K562 (cell line): Measurements from ENCODE around the gene C2orf66. TPM values are rescaled to one million over a fixed set of nuclear protein-coding genes. Genes with fewer than 3 reads are reported as not detected.

Source experiments
- ATAC-seq: fragments of 200-7000 bp; cut with Tn5 transposase; 3 replicates; pipeline ENCODE4 v1.9.1; 2020; ENCODE audit warnings: moderate library complexity
- BruUV-seq: library from RNA; stranded (reverse); fragments of 400-500 nt; replicated peaks from 2 replicates; lab custom pipeline; 2021; lab: Mats Ljungman, UMichigan
- CTCF ChIA-PET: fragments of 300-600 bp; formaldehyde crosslinking; extraction: SDS; loops from one replicate; lab custom pipeline; 2021; ENCODE audit warnings: low intra/inter-chr PET ratio; lab: Yijun Ruan, JAX
- POLR2A ChIA-PET: fragments of 300-600, 350-650 bp; sonication (Branson Sonifier 250); formaldehyde crosslinking; extraction: SDS; loops from one replicate; lab custom pipeline; 2021; ENCODE audit warnings: antibody characterized with exemption, inconsistent platforms; lab: Yijun Ruan, JAX
- DNase-seq, 4 experiments: peaks; one replicate each; pipeline versions ENCODE4 v3.0.0 to v3.0.0-alpha.2; 2011 to 2018; ENCODE audit warnings: low spot score in 3 of 4, mixed read lengths in 3 of 4; ENCODE audit errors: extremely low read depth in 1 of 4
- FAIRE-seq: peaks from 2 replicates; lab custom pipeline; 2011; peaks lifted over from hg19 to GRCh38; lab: Jason Lieb, UNC
- H2AFZ ChIP-seq: 2 replicates; pipeline ENCODE4 v1.6.0; 2011; ENCODE audit warnings: low read depth, low read length, control low read depth, inconsistent platforms
- H3K27ac ChIP-seq: fragments of 200-600 bp; 3 replicates; pipeline ENCODE4 v1.8.0; 2011; ENCODE audit warnings: low read depth, mild to moderate bottlenecking, control low read depth, inconsistent platforms, low read length, moderate library complexity, mixed read lengths; ENCODE audit errors: extremely low read depth
- H3K27me3 ChIP-seq, 2 experiments: fragments of 300-600 bp in 1 of 2; 2 replicates in 1 of 2; 3 replicates in 1 of 2; pipeline versions ENCODE4 v1.6.0 to v1.8.0; 2011; ENCODE audit warnings: inconsistent platforms in 2 of 2, low read length in 2 of 2, mild to moderate bottlenecking in 1 of 2, mixed read lengths in 1 of 2, moderate library complexity in 1 of 2; ENCODE audit not compliant: control insufficient read depth in 2 of 2, insufficient read depth in 2 of 2
- H3K36me3 ChIP-seq: fragments of 300-600 bp; 3 replicates; pipeline ENCODE4 v1.8.0; 2011; ENCODE audit warnings: mild to moderate bottlenecking, low read length, inconsistent platforms; ENCODE audit not compliant: control insufficient read depth, insufficient read depth
- H3K4me1 ChIP-seq, 2 experiments: fragments of 200-600 bp in 1 of 2; replicated peaks in 1 of 2; 2 replicates in 1 of 2; 3 replicates in 1 of 2; pipeline versions ENCODE4 v1.5.1 to v1.8.0; 2011; ENCODE audit warnings: inconsistent platforms in 2 of 2, low read length in 2 of 2, mild to moderate bottlenecking in 1 of 2, mixed read lengths in 1 of 2, moderate library complexity in 1 of 2; ENCODE audit not compliant: control insufficient read depth in 2 of 2, insufficient read depth in 2 of 2
- H3K4me2 ChIP-seq: 2 replicates; pipeline ENCODE4 v1.6.1; 2011; ENCODE audit warnings: low read length, control low read depth, inconsistent platforms, mixed read lengths; ENCODE audit not compliant: insufficient read depth
- H3K4me3 ChIP-seq: fragments of 200-600 bp; sonication (generic), shearing (Covaris generic); 2 replicates; pipeline ENCODE4 v1.5.1; 2016; ENCODE audit warnings: control low read depth, inconsistent platforms
- H3K79me2 ChIP-seq: fragments of 200-600 bp; 3 replicates; pipeline ENCODE4 v1.8.0; 2011; ENCODE audit warnings: low read length, inconsistent platforms; ENCODE audit not compliant: control insufficient read depth, insufficient read depth
- H3K9ac ChIP-seq, 2 experiments: 2 replicates each; pipeline versions ENCODE4 v1.6.0 to v1.6.1; 2011; ENCODE audit warnings: low read depth in 2 of 2, low read length in 2 of 2, control low read depth in 1 of 2, inconsistent platforms in 1 of 2, mild to moderate bottlenecking in 1 of 2, mixed read lengths in 1 of 2; ENCODE audit not compliant: insufficient read depth in 1 of 2
- H3K9me1 ChIP-seq: one replicate; pipeline ENCODE4 v1.6.0; 2011; ENCODE audit warnings: inconsistent platforms, mild to moderate bottlenecking, low read length, moderate library complexity; ENCODE audit not compliant: control insufficient read depth, insufficient read depth
- H3K9me3 ChIP-seq: replicated peaks from 2 replicates; pipeline ENCODE4 v1.5.1; 2011; ENCODE audit warnings: low read depth, low read length, inconsistent platforms; ENCODE audit not compliant: control insufficient read depth, insufficient read depth
- H4K20me1 ChIP-seq: replicated peaks from 2 replicates; pipeline ENCODE4 v1.6.1; 2011; ENCODE audit warnings: low read length, inconsistent platforms, mixed read lengths; ENCODE audit not compliant: control insufficient read depth, insufficient read depth
- BDP1 ChIP-seq: IDR thresholded peaks from 3 replicates; pipeline ENCODE4 v1.6.1; 2011; ENCODE audit not compliant: insufficient read length, insufficient read depth
- CHCHD3 ChIP-seq: fragments of 250-450 bp; sonication (Bioruptor Pico); IDR thresholded peaks from 2 replicates; pipeline ENCODE4 v2.1.2; 2022; ENCODE audit warnings: mild to moderate bottlenecking
- DIDO1 ChIP-seq: fragments of 450-650 bp; IDR thresholded peaks from 2 replicates; pipeline ENCODE4 v1.6.1; 2016; ENCODE audit warnings: low read depth, missing biosample characterization, missing genetic modification characterization
- FOXJ3 ChIP-seq: sonication (generic); formaldehyde crosslinking; IDR thresholded peaks from 2 replicates; pipeline ENCODE4 v1.4.0; 2020; ENCODE audit warnings: mild to moderate bottlenecking, missing genetic modification reagents
- GTF2F1 ChIP-seq: IDR thresholded peaks from 2 replicates; pipeline ENCODE4 v1.6.1; 2011; ENCODE audit warnings: low read depth, low read length, improper control_type of control experiment
- HMGN3 ChIP-seq: IDR thresholded peaks from 2 replicates; pipeline ENCODE4 v1.6.1; 2011; ENCODE audit warnings: borderline replicate concordance, low read depth, mild to moderate bottlenecking, mixed read lengths, low read length; ENCODE audit not compliant: insufficient read length; ENCODE audit errors: extremely low read depth
- NCOA1 ChIP-seq: fragments of 450-650 bp; IDR thresholded peaks from 2 replicates; pipeline ENCODE4 v1.6.1; 2016; ENCODE audit warnings: low read depth
- SP1 ChIP-seq: sonication (generic); formaldehyde crosslinking; IDR thresholded peaks from 2 replicates; pipeline ENCODE4 v1.8.1; 2022; ENCODE audit warnings: mild to moderate bottlenecking, missing genetic modification reagents
- TAF9B ChIP-seq: fragments of 450-650 bp; IDR thresholded peaks from 2 replicates; pipeline ENCODE4 v1.6.1; 2018; ENCODE audit warnings: mild to moderate bottlenecking; ENCODE audit not compliant: partially characterized antibody
- THRAP3 ChIP-seq: fragments of 450-650 bp; IDR thresholded peaks from 2 replicates; pipeline ENCODE4 v1.6.1; 2016; ENCODE audit warnings: mild to moderate bottlenecking, inconsistent platforms, borderline replicate concordance
- ZC3H11A ChIP-seq: IDR thresholded peaks from 2 replicates; pipeline ENCODE4 v1.6.1; 2012; ENCODE audit warnings: low read depth, low read length, improper control_type of control experiment
- ZNF184 ChIP-seq: sonication (generic); formaldehyde crosslinking; IDR thresholded peaks from 2 replicates; pipeline ENCODE4 v1.5.0; 2020; ENCODE audit warnings: missing genetic modification reagents
- ZNF408 ChIP-seq: fragments of 250-450 bp; sonication (Bioruptor Pico); IDR thresholded peaks from 2 replicates; pipeline ENCODE4 v1.4.0; 2020; ENCODE audit warnings: low read depth, mild to moderate bottlenecking, moderate library complexity
- ZNF431 ChIP-seq: sonication (generic); formaldehyde crosslinking; IDR thresholded peaks from 2 replicates; pipeline ENCODE4 v1.8.0; 2022; ENCODE audit warnings: mild to moderate bottlenecking, missing genetic modification reagents
- WGBS: fragments of 100-300 bp; shearing (Covaris generic); methylation state at CpG from one replicate; pipeline ENCODE4 v1.1.6; 2016; ENCODE audit warnings: low coverage, mixed read lengths; ENCODE audit not compliant: insufficient coverage; ENCODE audit errors: missing lambda C conversion rate; 5-methylcytosine and 5-hydroxymethylcytosine counted together
- in situ Hi-C: fragments of 300-500 bp; cut with MboI; formaldehyde crosslinking; loops from 4 replicates; pipeline ENCODE4 v1.15.0; 2018; ENCODE audit warnings: inconsistent platforms, mixed read lengths
- intact Hi-C: fragments of 100-400 bp; cut with micrococcal nuclease; formaldehyde crosslinking; loops from 2 replicates; pipeline ENCODE4 v1.14.2; 2022
- polyA plus RNA-seq, 8 experiments: library from polyadenylated mRNA; depleted of rRNA in 4 of 8; stranded (reverse) in 5 of 8; unstranded in 3 of 8; fragments of >200 nt; fragmentation: Nextera tagmentation in 2 of 8; fragmentation: Illumina TruSeq in 1 of 8; extraction: Ambion mirVana in 2 of 8; extraction: Trizol in 1 of 8; gene quantifications; 2 replicates each; pipeline versions ENCODE4 v1.2.1 to v1.2.3, GENCODE V29; 2011 to 2014; ENCODE audit warnings: inconsistent platforms in 1 of 8, missing spikeins in 1 of 8
- total RNA-seq, 7 experiments: library from RNA; depleted of rRNA in 6 of 7; stranded (reverse); fragments of >200 nt in 6 of 7; fragmentation: Illumina TruSeq in 2 of 7; extraction: Trizol in 2 of 7; gene quantifications; 2 replicates each; pipeline versions ENCODE4 v1.2.1 to v1.2.3, GENCODE V29; 2011 to 2021; ENCODE audit warnings: low replicate concordance in 1 of 7
- TF ChIP-seq, protein P1 (sequence below): fragments of 250-450 bp; sonication (Bioruptor Pico); IDR thresholded peaks from 2 replicates; pipeline ENCODE4 v1.8.0; 2022; ENCODE audit warnings: moderate library complexity, mild to moderate bottlenecking, inconsistent platforms
- TF ChIP-seq, protein P2 (sequence below): fragments of 250-450 bp; sonication (Bioruptor Pico); IDR thresholded peaks from 2 replicates; pipeline ENCODE4 v1.4.0; 2020; ENCODE audit warnings: mild to moderate bottlenecking, moderate library complexity, borderline replicate concordance
- TF ChIP-seq, protein P3 (sequence below), 2 experiments: fragments of 250-450 bp in 1 of 2; fragments of 450-650 bp in 1 of 2; sonication (Bioruptor Pico) in 1 of 2; IDR thresholded peaks; 2 replicates each; pipeline versions ENCODE4 v1.6.1 to v1.8.0; 2016 to 2021; ENCODE audit warnings: mild to moderate bottlenecking in 2 of 2, moderate library complexity in 2 of 2, missing compliant biosample characterization in 1 of 2, missing genetic modification characterization in 1 of 2
- TF ChIP-seq, protein P4 (sequence below): fragments of 250-450 bp; sonication (Bioruptor Pico); IDR thresholded peaks from 2 replicates; pipeline ENCODE4 v1.5.0; 2020; ENCODE audit warnings: mild to moderate bottlenecking

The C2orf66 gene
- total and polyA plus RNA-seq, 9 of the 15 experiments (the other 6 are each of a cell fraction or from before 2014, with no cell fraction given) = not detected

DNA sequence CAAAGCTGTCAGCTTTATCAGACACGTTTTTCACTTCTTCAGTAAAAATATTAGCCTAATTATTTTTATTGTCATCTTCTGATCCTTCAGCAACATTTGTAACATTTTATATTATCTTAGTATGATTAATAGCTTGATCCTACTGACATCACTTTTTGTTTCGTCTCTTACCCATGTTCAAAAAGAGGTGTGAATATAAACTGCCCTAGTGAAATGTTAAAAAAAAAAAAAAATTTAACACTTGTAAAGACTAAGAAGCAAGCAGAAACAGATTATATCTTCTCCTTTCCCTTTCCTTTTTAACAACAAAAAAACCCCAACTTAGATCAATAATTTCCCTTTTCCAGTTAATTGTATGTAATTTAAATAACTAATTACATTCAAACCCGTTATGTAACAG, 36.2 kb upstream of the C2orf66 start:
- intact Hi-C loops (no loop called here), in situ Hi-C loops (no loop called here)
- POLR2A ChIA-PET = no interaction called here
- DNase-seq = no peak
- Histone ChIP-seq H3K27me3 (no peaks in the 10 kb centered on the region), H4K20me1 (no peaks in the 10 kb centered on the region), H3K4me2 (no peak overlapping the region), H2AFZ (no peak overlapping the region), H3K9me1 (no peaks in the 10 kb centered on the region), H3K9me3 (no peaks in the 10 kb centered on the region), H3K9ac (no peak overlapping the region), H3K27ac (no peak overlapping the region), H3K4me3 (no peak overlapping the region), H3K4me1 (no peaks in the 10 kb centered on the region), H3K36me3 (no peaks in the 10 kb centered on the region), H3K79me2 (no peaks in the 10 kb centered on the region)
- CTCF ChIA-PET = no interaction called here
- 10% methylated on average over 3 of the region's 3 CpGs for WGBS
- no peak for FAIRE-seq
- BruUV-seq = no TSS peak
- no peak for ATAC-seq
- TF ChIP-seq, protein P1, sequence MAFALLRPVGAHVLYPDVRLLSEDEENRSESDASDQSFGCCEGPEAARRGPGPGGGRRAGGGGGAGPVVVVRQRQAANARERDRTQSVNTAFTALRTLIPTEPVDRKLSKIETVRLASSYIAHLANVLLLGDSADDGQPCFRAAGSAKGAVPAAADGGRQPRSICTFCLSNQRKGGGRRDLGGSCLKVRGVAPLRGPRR (CRISPR knock-in tag) = no peak
- TF ChIP-seq, protein P2, sequence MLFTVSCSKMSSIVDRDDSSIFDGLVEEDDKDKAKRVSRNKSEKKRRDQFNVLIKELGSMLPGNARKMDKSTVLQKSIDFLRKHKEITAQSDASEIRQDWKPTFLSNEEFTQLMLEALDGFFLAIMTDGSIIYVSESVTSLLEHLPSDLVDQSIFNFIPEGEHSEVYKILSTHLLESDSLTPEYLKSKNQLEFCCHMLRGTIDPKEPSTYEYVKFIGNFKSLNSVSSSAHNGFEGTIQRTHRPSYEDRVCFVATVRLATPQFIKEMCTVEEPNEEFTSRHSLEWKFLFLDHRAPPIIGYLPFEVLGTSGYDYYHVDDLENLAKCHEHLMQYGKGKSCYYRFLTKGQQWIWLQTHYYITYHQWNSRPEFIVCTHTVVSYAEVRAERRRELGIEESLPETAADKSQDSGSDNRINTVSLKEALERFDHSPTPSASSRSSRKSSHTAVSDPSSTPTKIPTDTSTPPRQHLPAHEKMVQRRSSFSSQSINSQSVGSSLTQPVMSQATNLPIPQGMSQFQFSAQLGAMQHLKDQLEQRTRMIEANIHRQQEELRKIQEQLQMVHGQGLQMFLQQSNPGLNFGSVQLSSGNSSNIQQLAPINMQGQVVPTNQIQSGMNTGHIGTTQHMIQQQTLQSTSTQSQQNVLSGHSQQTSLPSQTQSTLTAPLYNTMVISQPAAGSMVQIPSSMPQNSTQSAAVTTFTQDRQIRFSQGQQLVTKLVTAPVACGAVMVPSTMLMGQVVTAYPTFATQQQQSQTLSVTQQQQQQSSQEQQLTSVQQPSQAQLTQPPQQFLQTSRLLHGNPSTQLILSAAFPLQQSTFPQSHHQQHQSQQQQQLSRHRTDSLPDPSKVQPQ (CRISPR knock-in tag) = no peak
- TF ChIP-seq SP1 (no peak), HMGN3 (no peak), ZNF184 (CRISPR knock-in tag) (no peak), GTF2F1 (no peak), CHCHD3 (CRISPR knock-in tag) (no peak), DIDO1 (no peak), BDP1 (no peak), ZNF431 (CRISPR knock-in tag) (no peak), FOXJ3 (CRISPR knock-in tag) (no peak), ZNF408 (CRISPR knock-in tag) (no peak), NCOA1 (no peak), TAF9B (no peak), ZC3H11A (no peak), THRAP3 (no peak)
- TF ChIP-seq, protein P3, sequence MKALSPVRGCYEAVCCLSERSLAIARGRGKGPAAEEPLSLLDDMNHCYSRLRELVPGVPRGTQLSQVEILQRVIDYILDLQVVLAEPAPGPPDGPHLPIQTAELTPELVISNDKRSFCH (CRISPR knock-in tag; IDR thresholded peaks at IDR 0.05) = no peak
- TF ChIP-seq, protein P3 (tag; IDR thresholded peaks at IDR 0.05) = no peak
- TF ChIP-seq, protein P4, sequence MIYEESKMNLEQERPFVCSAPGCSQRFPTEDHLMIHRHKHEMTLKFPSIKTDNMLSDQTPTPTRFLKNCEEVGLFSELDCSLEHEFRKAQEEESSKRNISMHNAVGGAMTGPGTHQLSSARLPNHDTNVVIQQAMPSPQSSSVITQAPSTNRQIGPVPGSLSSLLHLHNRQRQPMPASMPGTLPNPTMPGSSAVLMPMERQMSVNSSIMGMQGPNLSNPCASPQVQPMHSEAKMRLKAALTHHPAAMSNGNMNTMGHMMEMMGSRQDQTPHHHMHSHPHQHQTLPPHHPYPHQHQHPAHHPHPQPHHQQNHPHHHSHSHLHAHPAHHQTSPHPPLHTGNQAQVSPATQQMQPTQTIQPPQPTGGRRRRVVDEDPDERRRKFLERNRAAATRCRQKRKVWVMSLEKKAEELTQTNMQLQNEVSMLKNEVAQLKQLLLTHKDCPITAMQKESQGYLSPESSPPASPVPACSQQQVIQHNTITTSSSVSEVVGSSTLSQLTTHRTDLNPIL (CRISPR knock-in tag) = no peak
